Heart left ventricle (tissue), 16 donors: ENCODE results near the gene NFIB. TPM values are rescaled to one million over a fixed set of nuclear protein-coding genes. Genes with fewer than 3 reads are reported as not detected.

Source experiments
- ATAC-seq, 4 donors: fragments of 200-7000 bp; cut with Tn5 transposase; one replicate each; pipeline ENCODE4 v1.9.1; 2020 to 2022; ENCODE audit warnings: moderate library complexity in 4 of 4, mild to moderate bottlenecking in 3 of 4, moderate number of reproducible peaks in 1 of 4
- DNase-seq, 5 donors: peaks; one replicate each; pipeline ENCODE4 v3.0.0-alpha.2; 2020
- H3K27ac ChIP-seq, 12 donors: fragments of 200-600 bp; sonication (generic) in 4 of 12; one replicate each; pipeline versions ENCODE4 v1.5.0 to v1.8.0; 2016 to 2022; ENCODE audit warnings: mild to moderate bottlenecking in 2 of 12
- H3K27me3 ChIP-seq, 9 donors: fragments of 200-600 bp; sonication (generic) in 2 of 9; one replicate each; pipeline versions ENCODE4 v1.5.1 to v1.8.0; 2016 to 2022; ENCODE audit warnings: mild to moderate bottlenecking in 3 of 9
- H3K36me3 ChIP-seq, 9 donors: fragments of 200-600 bp; sonication (generic) in 2 of 9; one replicate each; pipeline versions ENCODE4 v1.5.0 to v1.8.0; 2018 to 2022; ENCODE audit warnings: mild to moderate bottlenecking in 2 of 9
- H3K4me1 ChIP-seq, 12 donors: fragments of 200-600 bp; sonication (generic) in 4 of 12; one replicate each; pipeline versions ENCODE4 v1.5.0 to v1.8.0; 2016 to 2022; ENCODE audit warnings: mild to moderate bottlenecking in 3 of 12
- H3K4me3 ChIP-seq, 12 donors: fragments of 200-600 bp; sonication (generic) in 4 of 12; one replicate each; pipeline versions ENCODE4 v1.5.0 to v1.8.0; 2017 to 2022; ENCODE audit warnings: mild to moderate bottlenecking in 9 of 12, moderate library complexity in 4 of 12
- H3K9me3 ChIP-seq, 12 donors: fragments of 200-600 bp; sonication (generic) in 4 of 12; one replicate each; pipeline versions ENCODE4 v1.5.0 to v1.8.0; 2016 to 2022; ENCODE audit warnings: mild to moderate bottlenecking in 1 of 12
- CTCF ChIP-seq, 12 donors: fragments of 200-600 bp; sonication (generic) in 4 of 12; IDR thresholded peaks; one replicate each; pipeline versions ENCODE4 v1.5.0 to v1.8.0; 2018 to 2022; ENCODE audit warnings: antibody characterized with exemption in 12 of 12, mild to moderate bottlenecking in 5 of 12
- POLR2A ChIP-seq, 2 donors: fragments of 450-650 bp; IDR thresholded peaks; one replicate each; pipeline ENCODE4 v1.6.1; 2017; ENCODE audit warnings: antibody characterized with exemption in 2 of 2, mild to moderate bottlenecking in 2 of 2, moderate library complexity in 2 of 2
- WGBS, 4 donors: extraction: QIAGEN DNeasy Blood & Tissue Kit in 2 of 4; methylation state at CpG; one replicate each; pipeline versions ENCODE4 v1.1.5 to v1.1.7; 2013 to 2018; 5-methylcytosine and 5-hydroxymethylcytosine counted together
- intact Hi-C, 10 donors: fragments of 100-400 bp; cut with DNase I; formaldehyde crosslinking; loops; one replicate each; pipeline versions ENCODE4 v1.11.1 to v1.14.2; 2022
- long read RNA-seq, 3 donors: library from polyadenylated mRNA; unstranded; transcript quantifications; one replicate each; pipeline ENCODE4 v2.0.0, GENCODE V29; 2020 to 2021
- polyA plus RNA-seq, 2 donors: library from polyadenylated mRNA; stranded (reverse); fragments of 200-250 nt; gene quantifications; one replicate each; pipeline ENCODE4 v1.2.3, GENCODE V29; 2013
- total RNA-seq, 9 donors: library from RNA; depleted of rRNA in 2 of 9; stranded (reverse); fragments of >200 nt in 2 of 9; fragmentation: NEBNext Ultra II Directional in 3 of 9; extraction: Animal tissue kit (Norgen Biotek cat#: 25700) in 3 of 9; gene quantifications; one replicate each; pipeline versions ENCODE4 v1.1.0 to v1.2.4, GENCODE V29; 2016 to 2023
- donor health status: ischemic (EF 13 %, LVEDD 7.1; RV severe dilation, severe dysfunction).
- donor health status: healthy with polysubstance abuse.
- donor health status: DM: no; HTN: yes; CAD: no.
- donor health status: DM: no; HTN: no; CAD: no.
- donor health status: ischemic (EF 25% LVEDD 6.9; RV normal size, moderate dysfunction).
- donor health status: ischemic (EF 25% LVEDD 5.7; RV mildly dilated, moderate dysfunction).
- donor health status: healthy.
- donor health status: DM: yes; HTN: yes; CAD: no.
- donor health status: ischemic (EF 35%, LVEDD 5.7; RV mildly dilated, moderate dysfunction).
- donor health status: nonischemic (EF 11% LVEDD 7.7; RV severe dilation, severe dysfunction).
- donor health status: DM: yes; HTN: yes; CAD: no.
- donor health status: PGD.
- donor health status: ischemic (EF 29% LVEDD 5.4; RV normal size, mild dysfunction).
- donor health status: nonischemic (EF 23%, LVEDD 6.1; RV moderate dilation, normal function).

Gene NFIB
- total RNA-seq, result 100 to 1,000 TPM in 5 of 9 donors, 10 to 100 TPM in 4; 80.9 to 148 (median 116) TPM
- 10 to 100 TPM; 24.5 to 36.3 TPM for polyA plus RNA-seq
- long read RNA-seq, donor 1, full-length matches to known transcripts, result 21 of 54 reads
- long read RNA-seq, donor 1, partial matches to known transcripts, result 5 of 54 reads
- long read RNA-seq, donor 1, other reads (novel, unspliced or antisense), result 28 of 54 reads
- long read RNA-seq, donor 2, full-length matches to known transcripts, result 58 of 109 reads
- long read RNA-seq, donor 2, partial matches to known transcripts, result 18 of 109 reads
- long read RNA-seq, donor 2, other reads (novel, unspliced or antisense), result 33 of 109 reads
- long read RNA-seq, donor 3, full-length matches to known transcripts, result 17 of 50 reads
- long read RNA-seq, donor 3, partial matches to known transcripts, result 8 of 50 reads
- long read RNA-seq, donor 3, other reads (novel, unspliced or antisense), result 25 of 50 reads

- H3K27me3 ChIP-seq, result peaks cover 0 to 47% (median 0%) of the 10 kb centered on the region in 9 donors
- H3K27ac ChIP-seq, result peak within 1 kb of the TSS; percentile 93 to 100 (median 99)
- ATAC-seq (peak in 3 of 4 donors; percentile 21 to 40 (median 34)), DNase-seq (peak; percentile 69 to 78 (median 73))
- 0 to 1% (median 0%) methylated on average over 20 to 63 of the region's 63 CpGs for WGBS, 4 donors
- peak within 1 kb of the TSS; percentile 66 to 90 (median 82) for H3K4me3 ChIP-seq
- H3K9me3 ChIP-seq, result no peaks in the 10 kb centered on the region
- TF ChIP-seq CTCF (IDR thresholded peaks at IDR 0.05), result no peak
- no peak for TF ChIP-seq POLR2A (IDR thresholded peaks at IDR 0.05)
- intact Hi-C loops, result loop anchor here in 7 of 10 donors (2.0 to 10.0 kb wide), 14 partner anchors 33 to 749 kb away; no protein-coding TSS in a partner anchor
- peaks cover 4 to 47% (median 27%) of the 10 kb centered on the region in 12 donors for H3K4me1 ChIP-seq
- no peaks in the 10 kb centered on the region for H3K36me3 ChIP-seq
Observed at GRCh38 chr9:14313951-14314423, at the start of gene NFIB. TSS of gene NFIB (minus strand) at chr9:14314141. CDS start at chr9:14313511, 630 bp downstream.

- Histone ChIP-seq H3K4me3 (no peak overlapping the region), H3K36me3 (peaks cover 0 to 14% (median 2%) of the 10 kb centered on the region in 9 donors), H3K9me3 (no peaks in the 10 kb centered on the region), H3K27me3 (no peaks in the 10 kb centered on the region), H3K4me1 (peaks cover 0 to 20% (median 2%) of the 10 kb centered on the region in 12 donors), H3K27ac (peak overlapping the region in 2 of 12 donors; percentile 22 to 46)
- 71 to 78% (median 74%) methylated on average over 1 of the region's 1 CpG for WGBS, 4 donors
- ATAC-seq (peak in 3 of 4 donors; percentile 32 to 72 (median 67)), DNase-seq (no peak)
- intact Hi-C loops, result no loop called here
- TF ChIP-seq POLR2A (IDR thresholded peaks at IDR 0.05), result no peak
- no peak for TF ChIP-seq CTCF (IDR thresholded peaks at IDR 0.05)
Observed at GRCh38 chr9:14362175-14362574, 48.2 kb upstream of the NFIB start.

- Histone ChIP-seq H3K27ac (no peak overlapping the region), H3K27me3 (no peaks in the 10 kb centered on the region), H3K4me3 (no peak overlapping the region), H3K4me1 (peaks cover 0 to 25% (median 9%) of the 10 kb centered on the region in 12 donors), H3K9me3 (no peaks in the 10 kb centered on the region), H3K36me3 (peaks cover 0 to 15% (median 2%) of the 10 kb centered on the region in 9 donors)
- intact Hi-C loops, result no loop called here
- TF ChIP-seq CTCF (IDR thresholded peaks at IDR 0.05), result no peak
- TF ChIP-seq POLR2A (IDR thresholded peaks at IDR 0.05), result no peak
- DNase-seq (no peak), ATAC-seq (no peak)
Observed at GRCh38 chr9:14361074-14361473, 47.1 kb upstream of the NFIB start.

GRCh38 chr9:14358523-14358922 lies 44.6 kb upstream of the NFIB start:
- Histone ChIP-seq H3K36me3 (peaks cover 0 to 15% (median 2%) of the 10 kb centered on the region in 9 donors), H3K4me1 (peaks cover 0 to 27% (median 7%) of the 10 kb centered on the region in 12 donors), H3K4me3 (no peak overlapping the region), H3K27me3 (no peaks in the 10 kb centered on the region), H3K9me3 (no peaks in the 10 kb centered on the region), H3K27ac (no peak overlapping the region)
- intact Hi-C loops, result loop anchor here in 7 of 10 donors (5.0 to 10.0 kb wide), 7 partner anchors 264 to 1011 kb away; no protein-coding TSS in a partner anchor
- DNase-seq (no peak), ATAC-seq (no peak)
- TF ChIP-seq POLR2A (IDR thresholded peaks at IDR 0.05) (no peak), CTCF (IDR thresholded peaks at IDR 0.05) (no peak)
- WGBS, 4 donors, result 92 to 97% (median 94%) methylated on average over 2 of the region's 2 CpGs
